ENCODE data around the gene DNAJC13. TPM values are rescaled to one million over a fixed set of nuclear protein-coding genes. Genes with fewer than 3 reads are reported as not detected.

The DNAJC13 gene
- total RNA-seq, 2 donors from 2014 or later, result 36.3 to 39.5 TPM

DNA sequence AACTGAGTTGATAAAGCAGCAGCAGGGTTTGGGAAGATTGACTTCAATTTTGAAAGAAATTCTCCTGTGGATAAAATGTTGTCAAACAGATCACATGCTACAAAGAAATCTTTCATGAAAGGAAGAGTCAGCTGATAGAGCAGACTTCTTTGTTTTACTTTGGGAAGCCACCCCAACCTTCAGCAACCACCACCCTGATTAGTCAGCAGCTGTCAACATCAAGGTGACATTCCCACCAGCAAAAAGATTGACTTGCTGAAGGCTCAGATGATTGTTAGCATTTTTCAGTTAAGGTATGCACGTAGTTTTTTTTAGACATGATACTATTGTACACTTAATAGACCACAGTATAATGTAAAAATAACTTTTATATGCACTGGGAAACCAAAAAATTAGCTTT lies 92.2 kb downstream of the DNAJC13 start:
- no peaks in the 10 kb centered on the region for H3K27me3 Mint-ChIP-seq (ENCODE audit: low read depth)
- no peaks in the 10 kb centered on the region for H3K9me3 Mint-ChIP-seq
- no peaks in the 10 kb centered on the region for H3K4me1 Mint-ChIP-seq (ENCODE audit: low read depth)
- ATAC-seq (replicated peaks in 1 of 2) (no peak), DNase-seq (no peak)
- no peak overlapping the region for H3K27ac Mint-ChIP-seq
- H3K4me3 Mint-ChIP-seq, result no peak overlapping the region
- peaks cover 4 to 11% of the 10 kb centered on the region in 2 donors for H3K36me3 Mint-ChIP-seq (ENCODE audit: insufficient read depth in 2 of 2)

DNA sequence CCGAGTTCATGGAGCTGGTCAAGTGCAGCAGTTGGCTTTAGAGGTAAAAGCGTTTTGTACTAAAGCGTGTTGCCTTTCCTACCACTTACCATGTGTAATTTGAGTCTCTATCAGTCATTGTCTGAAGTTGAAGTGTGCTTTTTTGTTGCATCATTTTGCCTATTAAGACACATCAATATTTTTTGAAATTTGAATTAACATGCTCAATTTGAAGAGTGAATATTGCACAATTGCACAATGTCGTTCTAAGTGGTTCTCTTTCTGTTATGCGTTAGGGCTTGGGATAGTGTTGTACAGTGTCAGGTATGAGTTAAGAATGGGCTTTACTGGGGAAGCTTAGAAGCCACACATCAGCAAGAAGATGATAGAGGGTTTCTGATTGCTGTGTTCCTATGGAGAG lies 95.8 kb downstream of the DNAJC13 start:
- no peak overlapping the region for H3K27ac Mint-ChIP-seq
- H3K27me3 Mint-ChIP-seq (ENCODE audit: low read depth), result no peaks in the 10 kb centered on the region
- ATAC-seq (replicated peaks in 1 of 2) (no peak), DNase-seq (no peak)
- peaks cover 1 to 11% of the 10 kb centered on the region in 2 donors for H3K36me3 Mint-ChIP-seq (ENCODE audit: insufficient read depth in 2 of 2)
- no peak overlapping the region for H3K4me3 Mint-ChIP-seq
- no peaks in the 10 kb centered on the region for H3K4me1 Mint-ChIP-seq (ENCODE audit: low read depth)
- no peaks in the 10 kb centered on the region for H3K9me3 Mint-ChIP-seq

DNA sequence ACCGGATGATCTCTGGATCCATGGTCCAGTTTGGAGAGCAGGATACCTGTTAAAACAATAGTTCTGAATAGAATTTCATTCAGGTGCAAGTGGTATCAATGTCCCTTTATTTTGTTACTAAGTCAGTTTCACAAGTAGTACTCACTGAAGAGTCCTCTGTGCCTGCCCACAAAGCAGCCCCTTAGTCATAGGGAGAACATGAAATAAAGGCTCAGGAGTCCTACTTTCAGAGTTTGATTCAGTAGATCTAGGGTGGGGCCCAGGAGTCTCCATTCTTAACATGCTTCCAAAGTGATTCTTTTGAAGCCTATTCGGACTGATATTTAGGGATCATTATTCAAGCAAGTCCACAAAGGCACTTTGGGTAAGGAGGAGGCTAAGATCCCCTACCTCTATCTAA lies 100.0 kb downstream of the DNAJC13 start:
- H3K4me1 Mint-ChIP-seq (ENCODE audit: low read depth), result peaks cover 7% of the 10 kb centered on the region
- H3K4me3 Mint-ChIP-seq, result no peak overlapping the region
- ATAC-seq (replicated peaks in 1 of 2) (peak; percentile 67 to 75), DNase-seq (peak in 1 of 2 donors; percentile 14)
- H3K27me3 Mint-ChIP-seq (ENCODE audit: low read depth), result no peaks in the 10 kb centered on the region
- no peaks in the 10 kb centered on the region for H3K9me3 Mint-ChIP-seq
- no peak overlapping the region for H3K27ac Mint-ChIP-seq
- H3K36me3 Mint-ChIP-seq (ENCODE audit: insufficient read depth in 2 of 2), result peaks cover 1 to 11% of the 10 kb centered on the region in 2 donors

DNA sequence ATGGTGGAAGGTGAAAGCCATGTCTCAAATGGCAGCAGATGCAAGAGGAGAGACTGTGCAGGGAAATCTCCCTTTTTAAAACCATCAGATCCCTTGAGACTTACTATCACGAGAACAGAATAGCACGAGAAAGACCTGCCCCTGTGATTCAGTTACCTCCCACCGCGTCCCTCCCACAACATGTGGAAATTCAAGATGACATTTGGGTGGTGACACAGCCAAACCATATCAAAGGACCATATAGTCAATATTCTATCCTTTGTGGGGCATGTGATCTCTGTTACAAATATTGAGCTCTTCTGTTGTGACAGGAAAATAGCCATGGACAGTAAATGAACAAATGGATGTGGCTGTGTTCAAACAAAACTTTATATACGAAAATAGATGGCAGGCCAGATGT lies 102.6 kb downstream of the DNAJC13 start:
- Mint-ChIP-seq H3K36me3 (ENCODE audit: insufficient read depth in 2 of 2) (peaks cover 1 to 13% of the 10 kb centered on the region in 2 donors), H3K27ac (no peak overlapping the region), H3K4me3 (no peak overlapping the region), H3K4me1 (ENCODE audit: low read depth) (peaks cover 9% of the 10 kb centered on the region), H3K9me3 (no peaks in the 10 kb centered on the region), H3K27me3 (ENCODE audit: low read depth) (no peaks in the 10 kb centered on the region)
- DNase-seq, result no peak
- peak; percentile 53 to 55 for ATAC-seq (replicated peaks in 1 of 2)

DNA sequence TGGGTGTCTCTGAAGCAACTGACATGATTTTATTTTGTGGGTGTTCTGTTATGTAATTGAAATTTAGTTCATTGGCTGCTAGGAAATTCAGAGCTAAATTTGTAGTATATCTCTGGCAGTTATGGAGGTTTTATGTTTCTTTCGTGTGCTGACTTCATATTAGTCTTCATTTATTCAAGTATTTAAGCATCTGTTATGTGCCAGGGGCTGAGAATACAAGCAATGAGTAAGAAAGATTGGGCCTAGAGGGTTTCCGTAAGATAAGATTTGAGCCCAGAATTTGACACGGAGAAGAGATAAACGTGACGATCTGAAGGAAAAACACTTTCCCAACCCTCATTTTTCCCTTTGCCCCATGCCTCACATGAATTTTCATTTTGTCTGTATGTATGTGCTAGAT lies 104.6 kb downstream of the DNAJC13 start:
- H3K9me3 Mint-ChIP-seq, result no peaks in the 10 kb centered on the region

DNA sequence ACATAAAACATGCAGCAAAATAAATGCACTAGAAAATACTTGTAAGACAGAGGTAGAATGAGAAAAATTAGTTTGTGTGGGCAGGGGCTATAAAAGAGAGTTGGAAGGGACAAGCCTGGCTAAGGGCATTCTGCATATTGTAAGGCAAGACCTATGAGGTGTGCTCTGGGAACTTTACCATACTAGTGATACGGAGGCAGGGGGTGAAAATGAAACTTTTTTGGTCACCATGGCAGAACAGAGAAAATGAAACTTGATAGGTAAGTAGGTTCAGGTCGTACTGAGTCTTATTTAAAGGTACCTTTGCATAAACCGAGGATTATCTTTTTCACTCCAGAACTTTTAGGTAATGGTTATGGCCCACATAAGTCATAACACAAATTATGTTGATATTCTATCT lies 105.1 kb downstream of the DNAJC13 start:
- DNase-seq, result peak in 1 of 2 donors; percentile 16
- Mint-ChIP-seq H3K9me3 (no peaks in the 10 kb centered on the region), H3K4me1 (ENCODE audit: low read depth) (peaks cover 9% of the 10 kb centered on the region), H3K27ac (no peak overlapping the region), H3K36me3 (ENCODE audit: insufficient read depth in 2 of 2) (peaks cover 1 to 9% of the 10 kb centered on the region in 2 donors), H3K4me3 (peak overlapping the region in 1 of 2 donors; percentile 2), H3K27me3 (ENCODE audit: low read depth) (no peaks in the 10 kb centered on the region)
- ATAC-seq (replicated peaks in 1 of 2), result peak; percentile 69 to 73

More for the DNA sequence above, 104.6 kb downstream of the DNAJC13 start:
- H3K36me3 Mint-ChIP-seq (ENCODE audit: insufficient read depth in 2 of 2), result peaks cover 1 to 11% of the 10 kb centered on the region in 2 donors
- H3K4me1 Mint-ChIP-seq (ENCODE audit: low read depth), result peaks cover 9% of the 10 kb centered on the region
- no peak overlapping the region for H3K27ac Mint-ChIP-seq
- peak overlapping the region in 1 of 2 donors; percentile 2 for H3K4me3 Mint-ChIP-seq
- ATAC-seq (replicated peaks in 1 of 2), result no peak
- no peak for DNase-seq
- no peaks in the 10 kb centered on the region for H3K27me3 Mint-ChIP-seq (ENCODE audit: low read depth)

DNA sequence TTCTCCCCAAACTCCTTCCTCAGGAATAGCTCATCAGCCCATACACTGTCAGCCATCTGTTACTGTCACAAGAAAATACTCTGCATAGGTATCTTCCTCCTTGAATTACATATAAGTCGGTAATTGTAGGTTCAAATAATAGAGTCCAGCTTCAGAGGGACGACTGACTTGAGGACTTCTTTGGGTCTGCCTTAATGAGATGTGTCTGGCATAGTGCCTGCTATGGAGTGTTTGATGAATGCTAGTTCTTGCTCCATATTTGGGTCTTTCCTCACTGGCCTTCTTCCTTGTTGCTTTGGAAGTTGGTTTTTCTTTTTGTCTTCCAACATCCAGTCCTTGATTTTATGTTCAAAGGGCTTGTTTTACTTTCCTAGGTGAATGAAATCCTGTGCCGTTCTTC lies 113.3 kb downstream of the DNAJC13 start:
- H3K27me3 Mint-ChIP-seq (ENCODE audit: low read depth), result no peaks in the 10 kb centered on the region
- H3K4me3 Mint-ChIP-seq, result no peak overlapping the region
- H3K27ac Mint-ChIP-seq, result no peak overlapping the region
- DNase-seq (no peak), ATAC-seq (replicated peaks in 1 of 2) (no peak)
- no peaks in the 10 kb centered on the region for H3K4me1 Mint-ChIP-seq (ENCODE audit: low read depth)
- H3K36me3 Mint-ChIP-seq (ENCODE audit: insufficient read depth in 2 of 2), result peaks cover 2 to 13% of the 10 kb centered on the region in 2 donors
- no peaks in the 10 kb centered on the region for H3K9me3 Mint-ChIP-seq

DNA sequence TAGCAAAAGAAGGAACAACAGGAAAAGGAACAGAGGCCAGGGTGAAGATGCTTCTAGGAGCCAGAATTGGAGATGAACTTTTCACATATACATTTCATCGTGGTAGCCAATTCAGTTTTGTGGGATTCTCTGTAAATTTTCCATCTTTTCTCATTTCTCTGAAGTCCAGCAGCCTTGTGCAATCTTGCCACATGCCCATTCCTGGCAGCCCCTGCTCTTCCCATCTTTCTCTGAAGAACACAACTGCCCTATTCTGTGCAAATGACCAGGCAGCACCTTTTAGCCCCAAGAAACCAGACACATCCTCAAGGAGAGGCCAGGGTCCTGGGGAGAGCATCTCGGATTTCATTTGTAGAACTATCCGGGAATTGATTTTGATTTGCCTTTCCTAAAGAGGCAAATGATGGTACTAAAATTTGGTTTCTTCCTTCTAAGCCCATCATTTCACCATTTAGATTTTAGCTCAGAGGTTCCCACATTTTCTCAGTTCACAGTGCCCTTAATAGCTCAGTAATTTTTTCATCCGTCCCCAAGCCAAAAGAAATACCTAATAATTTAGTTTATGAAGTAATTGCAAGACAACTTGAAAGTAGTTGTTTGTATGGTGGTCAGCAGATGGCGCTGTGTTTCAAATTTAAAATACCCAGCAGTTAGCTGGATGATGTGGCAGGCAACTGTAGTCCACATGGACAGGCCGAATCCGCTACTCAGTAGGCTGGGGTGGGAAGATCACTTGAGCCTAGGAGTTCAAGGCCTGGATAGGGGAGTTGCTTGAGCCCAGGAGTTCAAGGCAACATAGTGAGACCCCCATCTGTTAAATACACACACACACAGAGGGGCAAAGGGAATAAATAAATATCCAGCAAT lies 118.5 kb downstream of the DNAJC13 start:
- no peaks in the 10 kb centered on the region for H3K27me3 Mint-ChIP-seq (ENCODE audit: low read depth)
- ATAC-seq (replicated peaks in 1 of 2), result peak; percentile 55 to 67
- H3K27ac Mint-ChIP-seq, result peak overlapping the region; percentile 81
- DNase-seq, result peak; percentile 42 to 54
- no peak overlapping the region for H3K4me3 Mint-ChIP-seq
- peaks cover 2 to 6% of the 10 kb centered on the region in 2 donors for H3K36me3 Mint-ChIP-seq (ENCODE audit: insufficient read depth in 2 of 2)
- H3K9me3 Mint-ChIP-seq, result no peaks in the 10 kb centered on the region
- no peaks in the 10 kb centered on the region for H3K4me1 Mint-ChIP-seq (ENCODE audit: low read depth)

DNA sequence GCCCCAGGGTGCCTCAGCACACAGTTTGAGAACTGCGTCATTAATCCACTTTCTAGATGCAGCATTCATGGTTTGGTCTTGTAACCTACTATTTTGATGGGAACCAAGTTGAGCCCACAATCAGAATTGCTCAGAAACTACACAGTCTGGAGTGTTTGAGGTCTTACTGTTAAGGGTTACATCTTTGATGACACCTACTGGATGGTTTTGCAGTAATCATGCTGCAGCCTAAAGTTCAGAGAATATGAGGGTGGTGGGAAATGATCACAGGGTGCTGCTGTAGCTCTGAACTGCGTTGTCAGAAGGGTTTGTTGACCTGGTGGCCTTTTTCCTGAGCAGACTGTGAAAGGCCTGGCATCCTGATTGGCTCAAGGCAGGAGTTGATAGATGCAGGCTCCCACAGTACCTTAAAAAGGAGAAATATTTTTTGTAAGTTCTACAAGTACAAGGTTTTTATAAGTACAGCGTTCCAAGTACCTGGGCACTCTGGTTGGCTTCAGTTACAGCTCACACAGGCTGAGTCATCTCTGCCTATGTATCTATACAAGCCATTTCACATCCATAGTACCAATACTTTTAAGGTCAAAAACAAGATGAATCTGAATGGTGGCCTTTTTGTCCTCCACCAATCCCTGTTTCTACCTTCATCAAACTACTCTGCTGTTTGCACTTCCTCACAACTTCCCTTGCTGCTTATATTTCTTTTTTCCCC lies 119.3 kb downstream of the DNAJC13 start:
- Mint-ChIP-seq H3K4me1 (ENCODE audit: low read depth) (no peaks in the 10 kb centered on the region), H3K27ac (no peak overlapping the region), H3K36me3 (ENCODE audit: insufficient read depth in 2 of 2) (peaks cover 2 to 3% of the 10 kb centered on the region in 2 donors), H3K27me3 (ENCODE audit: low read depth) (no peaks in the 10 kb centered on the region), H3K9me3 (no peaks in the 10 kb centered on the region), H3K4me3 (no peak overlapping the region)
- DNase-seq (no peak), ATAC-seq (replicated peaks in 1 of 2) (peak; percentile 70 to 80)

DNA sequence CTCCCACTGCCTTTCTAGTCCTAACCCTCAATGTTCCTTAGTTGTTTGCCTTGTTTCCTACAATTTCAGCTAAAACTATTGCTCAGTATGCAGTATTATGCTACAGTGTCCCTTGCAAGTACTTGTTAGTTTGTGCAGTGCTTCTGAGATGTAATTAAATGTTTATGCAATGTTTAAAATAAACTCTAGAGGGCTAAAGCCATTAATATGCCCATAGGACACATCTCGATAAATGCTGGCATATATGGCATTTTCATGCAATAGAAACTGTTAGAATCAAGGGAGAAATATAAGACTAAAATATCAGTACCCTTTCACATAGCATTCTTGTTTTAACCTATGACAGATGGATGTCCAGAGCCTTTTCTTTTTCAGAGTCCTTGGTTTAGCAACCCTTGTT lies 120.0 kb downstream of the DNAJC13 start:
- no peaks in the 10 kb centered on the region for H3K9me3 Mint-ChIP-seq
- H3K27ac Mint-ChIP-seq, result no peak overlapping the region
- H3K4me1 Mint-ChIP-seq (ENCODE audit: low read depth), result peaks cover 6% of the 10 kb centered on the region
- H3K27me3 Mint-ChIP-seq (ENCODE audit: low read depth), result no peaks in the 10 kb centered on the region
- no peak overlapping the region for H3K4me3 Mint-ChIP-seq
- ATAC-seq (replicated peaks in 1 of 2), result no peak
- peaks cover 2 to 3% of the 10 kb centered on the region in 2 donors for H3K36me3 Mint-ChIP-seq (ENCODE audit: insufficient read depth in 2 of 2)
- DNase-seq, result no peak

DNA sequence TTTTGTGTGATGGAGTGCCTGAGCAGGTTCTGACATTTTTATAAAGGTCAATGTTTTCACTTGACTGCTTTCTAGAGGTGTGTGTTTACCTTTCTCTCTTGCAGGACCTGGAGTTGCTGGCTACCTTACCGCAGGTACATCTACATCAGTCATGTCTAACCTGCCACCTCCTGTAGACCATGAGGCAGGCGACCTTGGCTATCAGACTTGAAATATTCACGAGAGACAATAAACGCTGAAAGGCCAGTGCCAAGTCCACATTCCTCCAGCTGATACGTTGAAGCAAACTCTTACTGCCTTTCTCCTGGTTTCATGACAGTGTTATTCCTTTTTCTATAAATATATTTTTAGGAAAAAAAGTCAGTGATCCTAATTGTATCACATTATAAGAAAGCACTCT lies 120.8 kb downstream of the DNAJC13 start:
- ATAC-seq (replicated peaks in 1 of 2) (no peak), DNase-seq (no peak)
- no peaks in the 10 kb centered on the region for H3K9me3 Mint-ChIP-seq
- no peak overlapping the region for H3K27ac Mint-ChIP-seq
- H3K27me3 Mint-ChIP-seq (ENCODE audit: low read depth), result no peaks in the 10 kb centered on the region
- H3K4me3 Mint-ChIP-seq, result no peak overlapping the region
- peaks cover 14% of the 10 kb centered on the region for H3K4me1 Mint-ChIP-seq (ENCODE audit: low read depth)
- peaks cover 2% of the 10 kb centered on the region in 2 donors for H3K36me3 Mint-ChIP-seq (ENCODE audit: insufficient read depth in 2 of 2)

DNA sequence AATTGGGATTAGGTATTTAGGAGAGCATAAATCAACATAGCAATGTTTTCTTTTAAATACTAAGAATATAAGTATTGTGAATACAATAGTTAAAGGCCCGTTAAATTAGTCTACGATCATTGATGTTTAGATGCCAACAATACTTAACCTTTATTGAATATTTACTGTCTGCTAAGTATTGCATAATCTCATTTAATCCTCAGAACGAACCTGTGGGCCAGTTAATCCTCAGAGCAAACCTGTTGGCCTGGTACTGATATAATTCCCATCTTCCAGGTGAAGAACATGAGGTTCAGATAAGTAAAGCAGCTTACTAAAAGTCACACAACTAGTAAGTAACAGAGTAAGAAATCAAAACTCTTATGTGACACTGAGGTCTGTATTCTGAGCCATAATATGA lies 122.4 kb downstream of the DNAJC13 start:
- DNase-seq (no peak), ATAC-seq (replicated peaks in 1 of 2) (no peak)
- no peaks in the 10 kb centered on the region for H3K27me3 Mint-ChIP-seq (ENCODE audit: low read depth)
- H3K27ac Mint-ChIP-seq, result no peak overlapping the region
- no peaks in the 10 kb centered on the region for H3K9me3 Mint-ChIP-seq
- H3K4me3 Mint-ChIP-seq, result no peak overlapping the region
- peaks cover 2% of the 10 kb centered on the region in 2 donors for H3K36me3 Mint-ChIP-seq (ENCODE audit: insufficient read depth in 2 of 2)
- peaks cover 30% of the 10 kb centered on the region for H3K4me1 Mint-ChIP-seq (ENCODE audit: low read depth)

DNA sequence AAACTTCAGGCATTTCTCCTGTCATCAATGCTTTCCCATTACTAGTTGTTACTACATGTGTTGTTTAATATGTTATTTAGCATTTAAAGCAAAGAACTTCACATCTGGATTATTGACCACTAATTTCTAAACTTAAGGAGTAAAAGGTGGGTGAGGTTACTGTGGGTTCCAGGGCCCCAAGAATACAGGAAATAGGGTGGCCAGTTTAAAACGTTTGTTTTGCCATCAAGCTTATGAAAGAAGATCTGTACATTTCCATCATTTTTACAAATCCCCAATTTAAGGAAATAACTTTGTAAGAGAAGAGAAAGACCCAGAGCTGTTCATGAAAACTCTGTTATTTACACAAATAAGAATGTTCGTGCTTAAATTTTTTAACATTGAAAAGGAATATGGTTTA lies 125.3 kb downstream of the DNAJC13 start:
- ATAC-seq (replicated peaks in 1 of 2), result no peak
- peaks cover 2% of the 10 kb centered on the region in 2 donors for H3K36me3 Mint-ChIP-seq (ENCODE audit: insufficient read depth in 2 of 2)
- H3K4me1 Mint-ChIP-seq (ENCODE audit: low read depth), result peaks cover 38% of the 10 kb centered on the region
- peak overlapping the region in 1 of 2 donors; percentile 40 for H3K4me3 Mint-ChIP-seq
- no peaks in the 10 kb centered on the region for H3K27me3 Mint-ChIP-seq (ENCODE audit: low read depth)
- H3K27ac Mint-ChIP-seq, result peak overlapping the region; percentile 90
- no peaks in the 10 kb centered on the region for H3K9me3 Mint-ChIP-seq
- no peak for DNase-seq

Data from activated T-cell treated with anti-CD3 and anti-CD28 coated beads, Interleukin-2, amount 50 U/mL, for 72 hours (primary cell).